Stomach (tissue), 9 donors: Measurements from ENCODE around the gene FNDC3B. TPM values are rescaled to one million over a fixed set of nuclear protein-coding genes. Genes with fewer than 3 reads are reported as not detected.

Source experiments
- DNase-seq, 2 donors: peaks; one replicate each; pipeline versions ENCODE4 v3.0.0 to v3.0.0-alpha.2; 2013 to 2019
- H3K27ac ChIP-seq, 5 donors: fragments of 200-600 bp in 4 of 5; sonication (generic) in 4 of 5; one replicate each; pipeline ENCODE4 v1.5.1; 2013 to 2019; ENCODE audit warnings: mild to moderate bottlenecking in 1 of 5, moderate library complexity in 1 of 5
- H3K27me3 ChIP-seq, 3 donors: fragments of 200-600 bp; sonication (generic); one replicate each; pipeline ENCODE4 v1.5.1; 2017 to 2019; ENCODE audit warnings: mixed run types in 1 of 3
- H3K36me3 ChIP-seq, 4 donors: fragments of 200-600 bp; sonication (generic); 1 replicate in 3 of 4; 2 replicates in 1 of 4; pipeline ENCODE4 v1.5.1; 2016 to 2019
- H3K4me1 ChIP-seq, 4 donors: fragments of 200-600 bp; sonication (generic); one replicate each; pipeline ENCODE4 v1.5.1; 2016 to 2019
- H3K4me3 ChIP-seq, 4 donors: fragments of 200-600 bp; sonication (generic) in 3 of 4; one replicate each; pipeline ENCODE4 v1.5.1; 2016 to 2019; ENCODE audit warnings: mild to moderate bottlenecking in 1 of 4
- H3K9me3 ChIP-seq, 4 donors: fragments of 200-600 bp; sonication (generic); one replicate each; pipeline ENCODE4 v1.5.1; 2016 to 2019
- EP300 ChIP-seq: sonication (generic); formaldehyde crosslinking; IDR thresholded peaks from one replicate; pipeline ENCODE4 v1.6.1; 2017; ENCODE audit warnings: antibody characterized with exemption
- POLR2A ChIP-seq, 4 donors: fragments of 450-650 bp; IDR thresholded peaks; one replicate each; pipeline ENCODE4 v1.6.1; 2016; ENCODE audit warnings: antibody characterized with exemption in 4 of 4, control low read depth in 2 of 4, mild to moderate bottlenecking in 1 of 4, moderate library complexity in 1 of 4
- POLR2AphosphoS5 ChIP-seq, 3 donors: sonication (generic); formaldehyde crosslinking; IDR thresholded peaks; one replicate each; pipeline ENCODE4 v1.6.1; 2016; ENCODE audit warnings: antibody characterized with exemption in 3 of 3
- WGBS, 5 donors: extraction: QIAGEN DNeasy Blood & Tissue Kit in 3 of 5; methylation state at CpG; one replicate each; pipeline versions ENCODE4 v1.1.5 to v1.1.7; 2013 to 2018; 5-methylcytosine and 5-hydroxymethylcytosine counted together
- intact Hi-C: fragments of 100-400 bp; cut with DNase I; formaldehyde crosslinking; loops from one replicate; pipeline ENCODE4 v1.15.1; 2023; ENCODE audit warnings: low total_unique reads
- polyA plus RNA-seq, 3 donors: library from polyadenylated mRNA; stranded (reverse); fragments of 200-250 nt; gene quantifications; one replicate each; pipeline ENCODE4 v1.2.3, GENCODE V29; 2013
- total RNA-seq, 5 donors: library from RNA; depleted of rRNA; stranded (reverse); fragments of >200 nt; gene quantifications; one replicate each; pipeline versions ENCODE4 v1.1.0 to v1.2.3, GENCODE V29; 2014 to 2016
- TF ChIP-seq, protein P1 (sequence below), 7 experiments: fragments of 450-650 bp in 4 of 7; fragments of 200-600 bp in 3 of 7; sonication (generic) in 3 of 7; IDR thresholded peaks; one replicate each; pipeline ENCODE4 v1.5.1; 2016 to 2019; ENCODE audit warnings: antibody characterized with exemption in 7 of 7, control low read depth in 2 of 7, mild to moderate bottlenecking in 1 of 7
- donor health status: healthy with polysubstance abuse.
- donor health status: Bipolar disorder and iron deficiency.
- donor health status: healthy.

FNDC3B gene
- total and polyA plus RNA-seq, 8 donors: 6.0 to 229 (median 53.7) TPM

GRCh38 chr3:172227340-172228035, 188.1 kb downstream of the FNDC3B start:
- Histone ChIP-seq H3K9me3 (no peaks in the 10 kb centered on the region), H3K27ac (no peak overlapping the region), H3K27me3 (no peaks in the 10 kb centered on the region), H3K4me3 (no peak overlapping the region), H3K4me1 (peaks cover 6 to 32% (median 17%) of the 10 kb centered on the region in 4 donors), H3K36me3 (peaks cover 10 to 38% (median 19%) of the 10 kb centered on the region in 4 donors)
- 80 to 93% (median 91%) methylated on average over 3 of the region's 3 CpGs for WGBS, 5 donors
- intact Hi-C loops: no loop called here
- TF ChIP-seq, protein P1, sequence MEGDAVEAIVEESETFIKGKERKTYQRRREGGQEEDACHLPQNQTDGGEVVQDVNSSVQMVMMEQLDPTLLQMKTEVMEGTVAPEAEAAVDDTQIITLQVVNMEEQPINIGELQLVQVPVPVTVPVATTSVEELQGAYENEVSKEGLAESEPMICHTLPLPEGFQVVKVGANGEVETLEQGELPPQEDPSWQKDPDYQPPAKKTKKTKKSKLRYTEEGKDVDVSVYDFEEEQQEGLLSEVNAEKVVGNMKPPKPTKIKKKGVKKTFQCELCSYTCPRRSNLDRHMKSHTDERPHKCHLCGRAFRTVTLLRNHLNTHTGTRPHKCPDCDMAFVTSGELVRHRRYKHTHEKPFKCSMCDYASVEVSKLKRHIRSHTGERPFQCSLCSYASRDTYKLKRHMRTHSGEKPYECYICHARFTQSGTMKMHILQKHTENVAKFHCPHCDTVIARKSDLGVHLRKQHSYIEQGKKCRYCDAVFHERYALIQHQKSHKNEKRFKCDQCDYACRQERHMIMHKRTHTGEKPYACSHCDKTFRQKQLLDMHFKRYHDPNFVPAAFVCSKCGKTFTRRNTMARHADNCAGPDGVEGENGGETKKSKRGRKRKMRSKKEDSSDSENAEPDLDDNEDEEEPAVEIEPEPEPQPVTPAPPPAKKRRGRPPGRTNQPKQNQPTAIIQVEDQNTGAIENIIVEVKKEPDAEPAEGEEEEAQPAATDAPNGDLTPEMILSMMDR (IDR thresholded peaks at IDR 0.05): no peak
- no peak for TF ChIP-seq POLR2AphosphoS5 (IDR thresholded peaks at IDR 0.05)
- no peak for TF ChIP-seq EP300
- no peak for TF ChIP-seq POLR2A (IDR thresholded peaks at IDR 0.05)
- no peak for DNase-seq

DNA sequence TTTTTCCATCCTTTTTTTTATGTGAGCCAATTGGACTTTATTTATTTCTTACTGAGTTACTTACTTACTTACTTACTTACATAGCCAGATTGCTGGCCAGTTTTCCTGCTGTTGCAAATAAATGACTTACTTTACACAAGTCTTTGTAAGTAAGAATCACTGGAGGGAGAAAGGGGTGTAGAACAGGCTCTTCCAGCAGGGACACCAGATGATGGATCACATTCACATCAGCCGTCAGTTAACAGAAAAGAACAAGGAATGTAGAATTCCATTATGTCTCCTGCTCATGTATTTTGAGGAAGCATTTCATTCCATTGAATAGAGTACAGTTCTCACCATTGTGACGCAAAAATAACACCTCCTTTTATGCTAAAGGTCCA, 188.6 kb downstream of the FNDC3B start:
- H3K4me1 ChIP-seq: peaks cover 5 to 26% (median 16%) of the 10 kb centered on the region in 4 donors
- 62 to 78% (median 69%) methylated on average over 2 of the region's 2 CpGs for WGBS, 5 donors
- H3K9me3 ChIP-seq: no peaks in the 10 kb centered on the region
- no peak for DNase-seq
- no peaks in the 10 kb centered on the region for H3K27me3 ChIP-seq
- no peak for TF ChIP-seq EP300
- no peak for TF ChIP-seq POLR2A (IDR thresholded peaks at IDR 0.05)
- no peak for TF ChIP-seq POLR2AphosphoS5 (IDR thresholded peaks at IDR 0.05)
- TF ChIP-seq, protein P1 (IDR thresholded peaks at IDR 0.05): no peak
- peaks cover 10 to 38% (median 19%) of the 10 kb centered on the region in 4 donors for H3K36me3 ChIP-seq
- no peak overlapping the region for H3K4me3 ChIP-seq
- no peak overlapping the region for H3K27ac ChIP-seq
- intact Hi-C loops: no loop called here

DNA sequence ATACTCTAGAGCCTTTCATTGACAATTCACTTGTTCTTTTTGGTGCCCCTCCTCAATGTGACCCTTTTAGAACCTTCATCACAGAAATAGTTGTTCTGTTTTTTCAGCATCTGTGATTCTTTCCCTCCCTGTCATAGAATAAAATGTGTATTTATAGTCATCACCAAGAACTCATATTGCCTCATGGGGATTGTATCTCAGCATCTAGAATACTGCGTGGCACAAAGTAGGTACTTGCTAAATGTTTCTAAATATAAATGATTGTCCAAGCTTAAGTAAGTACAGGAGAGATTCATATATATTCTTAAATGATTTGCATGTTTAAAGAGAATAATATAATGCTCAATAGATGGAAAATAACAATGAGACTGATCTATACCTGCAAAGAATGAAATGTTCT, 190.1 kb downstream of the FNDC3B start:
- intact Hi-C loops: no loop called here
- H3K4me1 ChIP-seq: peaks cover 2 to 17% (median 12%) of the 10 kb centered on the region in 4 donors

GRCh38 chr3:172231318-172231901, 192.0 kb downstream of the FNDC3B start:
- intact Hi-C loops: no loop called here
- Histone ChIP-seq H3K36me3 (peaks cover 10 to 38% (median 19%) of the 10 kb centered on the region in 4 donors), H3K4me1 (peaks cover 0 to 17% (median 4%) of the 10 kb centered on the region in 4 donors), H3K4me3 (no peak overlapping the region), H3K27me3 (no peaks in the 10 kb centered on the region), H3K9me3 (no peaks in the 10 kb centered on the region), H3K27ac (no peak overlapping the region)
- no peak for TF ChIP-seq EP300
- 90 to 97% (median 95%) methylated on average over 8 of the region's 8 CpGs for WGBS, 5 donors
- no peak for DNase-seq

More for the DNA sequence above, 190.1 kb downstream of the FNDC3B start:
- Histone ChIP-seq H3K27ac (no peak overlapping the region), H3K4me3 (no peak overlapping the region), H3K27me3 (no peaks in the 10 kb centered on the region), H3K9me3 (no peaks in the 10 kb centered on the region), H3K36me3 (peaks cover 10 to 38% (median 19%) of the 10 kb centered on the region in 4 donors)
- 85 to 96% (median 91%) methylated on average over 1 of the region's 1 CpG for WGBS, 5 donors
- TF ChIP-seq, protein P1 (IDR thresholded peaks at IDR 0.05): no peak
- no peak for TF ChIP-seq EP300
- no peak for TF ChIP-seq POLR2AphosphoS5 (IDR thresholded peaks at IDR 0.05)
- no peak for TF ChIP-seq POLR2A (IDR thresholded peaks at IDR 0.05)
- DNase-seq: no peak
